ENCODE results near the gene MBD6. TPM values are rescaled to one million over a fixed set of nuclear protein-coding genes. Genes with fewer than 3 reads are reported as not detected.

Gene MBD6
- total and polyA plus RNA-seq, 2 of the 8 experiments (the other 6 are each of a cell fraction or from before 2014, with no cell fraction given), result 3.9 to 32.3 TPM

DNA sequence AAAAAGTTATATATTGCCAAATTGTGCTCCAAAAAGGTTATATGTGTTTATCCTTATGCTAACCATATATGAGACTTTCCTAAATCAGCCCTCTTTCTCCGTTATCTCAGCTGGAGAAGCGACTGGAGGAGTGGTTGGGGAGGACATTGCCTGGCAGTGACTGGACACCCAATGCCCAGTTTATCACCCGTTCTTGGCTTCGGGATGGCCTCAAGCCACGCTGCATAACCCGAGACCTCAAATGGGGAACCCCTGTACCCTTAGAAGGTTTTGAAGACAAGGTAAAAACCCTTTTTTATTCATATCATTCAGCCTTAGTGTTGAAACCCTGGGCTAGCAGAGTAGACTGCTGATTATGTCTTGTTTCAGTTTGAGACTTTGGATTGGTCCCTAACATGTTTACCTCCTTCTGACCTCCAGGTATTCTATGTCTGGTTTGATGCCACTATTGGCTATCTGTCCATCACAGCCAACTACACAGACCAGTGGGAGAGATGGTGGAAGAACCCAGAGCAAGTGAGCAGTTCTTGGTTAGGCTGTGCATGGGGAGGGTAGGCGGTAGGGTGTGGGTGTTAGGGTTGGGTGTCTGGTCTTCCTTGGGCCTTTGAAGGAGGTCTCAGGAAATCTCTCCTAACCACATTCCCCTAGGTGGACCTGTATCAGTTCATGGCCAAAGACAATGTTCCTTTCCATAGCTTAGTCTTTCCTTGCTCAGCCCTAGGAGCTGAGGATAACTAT is 10.9 kb upstream of the MBD6 start (continued):
- no peak for TF ChIP-seq BCL11A (IDR thresholded peaks at IDR 0.05; ENCODE audit: low read depth in 2 of 2, low read length in 2 of 2)

Data from H1 (cell line).